Adrenal gland (tissue), 19 donors: ENCODE results near the gene MOAP1. TPM values are rescaled to one million over a fixed set of nuclear protein-coding genes. Genes with fewer than 3 reads are reported as not detected.
"Not testable (repeated sequence)": the region's sequence is repeated elsewhere in the genome, so short reads cannot be mapped to it uniquely, and the experiment has no call there.

Experiments
- DNase-seq, 7 donors: peaks; one replicate each; pipeline ENCODE4 v3.0.0-alpha.2; 2019 to 2020
- H3K27ac ChIP-seq, 5 donors: fragments of 200-600 bp; sonication (generic) in 4 of 5; 1 replicate in 3 of 5; 2 replicates in 2 of 5; pipeline versions ENCODE4 v1.5.1 to v1.8.0; 2016 to 2020; ENCODE audit warnings: mild to moderate bottlenecking in 1 of 5
- H3K27me3 ChIP-seq: fragments of 200-600 bp; 2 replicates; pipeline ENCODE4 v1.8.0; 2021
- H3K36me3 ChIP-seq, 2 donors: fragments of 200-600 bp; replicated peaks in 1 of 2; 1 replicate in 1 of 2; 2 replicates in 1 of 2; pipeline versions ENCODE4 v1.5.1 to v1.8.0; 2018 to 2022
- H3K4me1 ChIP-seq, 2 donors: fragments of 200-600 bp; replicated peaks in 1 of 2; 1 replicate in 1 of 2; 2 replicates in 1 of 2; pipeline versions ENCODE4 v1.5.1 to v1.8.0; 2018 to 2021
- H3K4me3 ChIP-seq, 4 donors: fragments of 200-600 bp; sonication (generic) in 3 of 4; one replicate each; pipeline ENCODE4 v1.5.1; 2016 to 2018
- H3K9me3 ChIP-seq, 3 donors: fragments of 200-600 bp; sonication (generic) in 1 of 3; replicated peaks in 1 of 3; 1 replicate in 2 of 3; 2 replicates in 1 of 3; pipeline versions ENCODE4 v1.5.1 to v1.8.0; 2016 to 2021
- POLR2A ChIP-seq, 2 donors: fragments of 450-650 bp; IDR thresholded peaks; one replicate each; pipeline ENCODE4 v1.6.1; 2017; ENCODE audit warnings: antibody characterized with exemption in 2 of 2, mild to moderate bottlenecking in 2 of 2, moderate library complexity in 1 of 2
- WGBS, 4 donors: extraction: QIAGEN DNeasy Blood & Tissue Kit in 2 of 4; methylation state at CpG; one replicate each; pipeline versions ENCODE4 v1.1.5 to v1.1.7; 2013 to 2017; 5-methylcytosine and 5-hydroxymethylcytosine counted together
- intact Hi-C, 2 donors: fragments of 100-400 bp; cut with DNase I; formaldehyde crosslinking; loops; one replicate each; pipeline versions ENCODE4 v1.14.1 to v1.15.0; 2022 to 2023
- long read RNA-seq, 10 donors: library from polyadenylated mRNA in 3 of 10; unstranded in 2 of 10; stranded (forward) in 1 of 10; transcript quantifications; one replicate each; pipeline ENCODE4 v2.0.0 and lab custom pipeline, GENCODE V29; 2021 to 2026
- polyA plus RNA-seq, 3 donors: library from polyadenylated mRNA; stranded (reverse); fragments of 200-250 nt in 2 of 3; fragments of 350-450 nt in 1 of 3; fragmentation: Illumina TruSeq in 1 of 3; extraction: RNeasy Lipid Tissue Mini Kit (QIAGEN cat#74804) in 1 of 3; gene quantifications; one replicate each; pipeline ENCODE4 v1.2.3, GENCODE V29; 2013 to 2014
- total RNA-seq, 9 donors: library from RNA; depleted of rRNA in 4 of 9; stranded (reverse); fragments of >200 nt in 4 of 9; fragments of 120-200 nt in 1 of 9; fragmentation: NEBNext Ultra II Directional in 1 of 9; extraction: Animal tissue kit (Norgen Biotek cat#: 25700) in 1 of 9; gene quantifications; one replicate each; pipeline versions ENCODE4 v1.1.0 to v1.2.4, GENCODE V29; 2013 to 2023
- TF ChIP-seq, protein P1 (sequence below), 6 experiments: fragments of 450-650 bp in 4 of 6; fragments of 200-600 bp in 2 of 6; sonication (generic) in 1 of 6; IDR thresholded peaks; 1 replicate in 5 of 6; 2 replicates in 1 of 6; pipeline versions ENCODE4 v1.5.1 to v1.8.0; 2016 to 2021; ENCODE audit warnings: antibody characterized with exemption in 6 of 6, mild to moderate bottlenecking in 2 of 6, moderate library complexity in 1 of 6
- donor health status: healthy with polysubstance abuse.
- donor health status: Bipolar disorder and iron deficiency.
- donor health status: DM: yes; HTN: yes; CAD: no.
- donor health status: DM: no; HTN: no; CAD: no.
- donor health status: DM: no; HTN: no; CAD: no.
- donor health status: DM: yes; HTN: yes; CAD: no.

MOAP1 gene, protein sequence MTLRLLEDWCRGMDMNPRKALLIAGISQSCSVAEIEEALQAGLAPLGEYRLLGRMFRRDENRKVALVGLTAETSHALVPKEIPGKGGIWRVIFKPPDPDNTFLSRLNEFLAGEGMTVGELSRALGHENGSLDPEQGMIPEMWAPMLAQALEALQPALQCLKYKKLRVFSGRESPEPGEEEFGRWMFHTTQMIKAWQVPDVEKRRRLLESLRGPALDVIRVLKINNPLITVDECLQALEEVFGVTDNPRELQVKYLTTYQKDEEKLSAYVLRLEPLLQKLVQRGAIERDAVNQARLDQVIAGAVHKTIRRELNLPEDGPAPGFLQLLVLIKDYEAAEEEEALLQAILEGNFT
- total RNA-seq (10 to 100 TPM; 29.0 to 72.5 (median 40.9) TPM), polyA plus RNA-seq (10 to 100 TPM; 12.7 to 55.6 (median 13.8) TPM)
- long read RNA-seq, donor 1, transcript MOAP1-201 (3 exons, 2,441 nt), result major isoform, 12 of 14 reads
- long read RNA-seq, donor 1, partial matches to known transcripts, result 0 of 14 reads
- long read RNA-seq, donor 1, other reads (novel, unspliced or antisense), result 0 of 14 reads
- long read RNA-seq, donor 2, transcript MOAP1-201 (3 exons, 2,441 nt), result major isoform, 12 of 13 reads
- long read RNA-seq, donor 2, partial matches to known transcripts, result 0 of 13 reads
- long read RNA-seq, donor 2, other reads (novel, unspliced or antisense), result 0 of 13 reads
- long read RNA-seq, donor 3, transcript MOAP1-201 (3 exons, 2,441 nt), result major isoform, 9 of 9 reads
- long read RNA-seq, donor 3, partial matches to known transcripts, result 0 of 9 reads
- long read RNA-seq, donor 3, other reads (novel, unspliced or antisense), result 0 of 9 reads
- long read RNA-seq, donor 4, transcript MOAP1-201 (3 exons, 2,441 nt), result major isoform, 12 of 13 reads
- long read RNA-seq, donor 4, partial matches to known transcripts, result 1 of 13 reads
- long read RNA-seq, donor 4, other reads (novel, unspliced or antisense), result 0 of 13 reads
- long read RNA-seq, donor 5, transcript MOAP1-202 (2 exons, 2,529 nt), result minor isoform, 7 of 101 reads
- long read RNA-seq, donor 5, transcript MOAP1-201 (3 exons, 2,441 nt), result major isoform, 91 of 101 reads
- long read RNA-seq, donor 5, partial matches to known transcripts, result 0 of 101 reads
- long read RNA-seq, donor 5, other reads (novel, unspliced or antisense), result 3 of 101 reads
- long read RNA-seq, donor 6, transcript MOAP1-201 (3 exons, 2,441 nt), result major isoform, 16 of 19 reads
- long read RNA-seq, donor 6, partial matches to known transcripts, result 0 of 19 reads
- long read RNA-seq, donor 6, other reads (novel, unspliced or antisense), result 1 of 19 reads
- long read RNA-seq, donor 7, transcript MOAP1-201 (3 exons, 2,441 nt), result major isoform, 5 of 7 reads
- long read RNA-seq, donor 7, partial matches to known transcripts, result 0 of 7 reads
- long read RNA-seq, donor 7, other reads (novel, unspliced or antisense), result 0 of 7 reads
- long read RNA-seq, donor 8, transcript MOAP1-201 (3 exons, 2,441 nt), result major isoform, 16 of 20 reads
- long read RNA-seq, donor 8, partial matches to known transcripts, result 0 of 20 reads
- long read RNA-seq, donor 8, other reads (novel, unspliced or antisense), result 0 of 20 reads
- long read RNA-seq, donor 9, transcript MOAP1-201 (3 exons, 2,441 nt), result major isoform, 14 of 14 reads
- long read RNA-seq, donor 9, partial matches to known transcripts, result 0 of 14 reads
- long read RNA-seq, donor 9, other reads (novel, unspliced or antisense), result 0 of 14 reads
- long read RNA-seq, donor 10, transcript MOAP1-201 (3 exons, 2,441 nt), result major isoform, 9 of 10 reads
- long read RNA-seq, donor 10, partial matches to known transcripts, result 0 of 10 reads
- long read RNA-seq, donor 10, other reads (novel, unspliced or antisense), result 0 of 10 reads

DNA sequence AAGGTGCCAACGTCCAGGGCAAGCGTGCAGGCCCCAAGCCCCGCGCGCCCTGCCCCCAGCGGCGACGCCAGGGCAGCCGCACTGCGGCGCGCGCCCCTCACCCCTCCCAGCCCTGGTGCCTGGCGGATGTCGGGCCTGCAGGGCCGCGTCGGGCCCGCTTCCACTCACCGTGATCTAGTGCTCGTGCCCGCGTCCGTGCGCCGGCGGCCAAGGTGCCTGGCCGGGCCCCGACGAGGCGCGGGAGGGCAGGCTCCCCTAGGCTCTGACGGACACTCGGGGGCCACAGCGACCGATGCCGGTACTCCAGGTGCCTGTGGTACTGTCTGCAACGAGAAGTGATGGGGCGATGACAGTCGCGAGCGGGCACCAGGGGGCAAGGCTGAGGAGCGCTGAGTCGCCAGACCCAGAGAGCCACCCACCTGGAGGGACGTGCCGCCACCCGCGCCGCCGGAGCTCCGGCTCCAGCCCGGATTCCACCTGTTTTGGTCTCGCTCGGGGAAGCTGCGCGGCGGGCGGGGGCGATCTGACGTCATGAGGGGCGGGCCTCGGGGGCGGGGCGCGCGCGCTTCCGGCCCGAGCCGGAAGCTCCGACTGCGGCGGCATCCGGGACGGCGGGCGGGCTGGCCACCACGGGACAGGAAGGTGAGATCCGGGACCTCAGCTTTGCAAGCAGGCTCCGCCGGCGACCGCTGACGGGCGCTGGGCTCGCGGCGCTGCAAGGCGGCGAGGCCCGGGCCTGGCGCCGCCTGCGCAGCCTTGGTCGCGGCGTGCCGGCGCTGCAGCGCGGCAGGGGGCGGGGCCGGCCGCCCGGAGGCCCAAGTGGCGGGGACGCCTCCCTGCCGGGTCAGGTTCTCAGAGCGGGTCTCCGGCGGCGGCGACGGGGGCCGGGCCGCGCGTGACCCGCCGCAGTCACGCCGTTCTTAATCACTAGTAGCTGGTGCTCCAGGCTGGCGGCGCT lies at the start of gene MOAP1, which contains the start of gene LYSET:
MOAP1 (minus strand) TSS at position 507 of the 958 bp plus-strand sequence. CDS start 655 bp downstream, outside the sequence.
LYSET (plus strand) TSS at position 927 of the 958 bp plus-strand sequence. CDS start 89 bp downstream, outside the sequence.
- WGBS, 4 donors, result 0% methylated on average over 1 to 124 of the region's 124 CpGs
- TF ChIP-seq, protein P1, sequence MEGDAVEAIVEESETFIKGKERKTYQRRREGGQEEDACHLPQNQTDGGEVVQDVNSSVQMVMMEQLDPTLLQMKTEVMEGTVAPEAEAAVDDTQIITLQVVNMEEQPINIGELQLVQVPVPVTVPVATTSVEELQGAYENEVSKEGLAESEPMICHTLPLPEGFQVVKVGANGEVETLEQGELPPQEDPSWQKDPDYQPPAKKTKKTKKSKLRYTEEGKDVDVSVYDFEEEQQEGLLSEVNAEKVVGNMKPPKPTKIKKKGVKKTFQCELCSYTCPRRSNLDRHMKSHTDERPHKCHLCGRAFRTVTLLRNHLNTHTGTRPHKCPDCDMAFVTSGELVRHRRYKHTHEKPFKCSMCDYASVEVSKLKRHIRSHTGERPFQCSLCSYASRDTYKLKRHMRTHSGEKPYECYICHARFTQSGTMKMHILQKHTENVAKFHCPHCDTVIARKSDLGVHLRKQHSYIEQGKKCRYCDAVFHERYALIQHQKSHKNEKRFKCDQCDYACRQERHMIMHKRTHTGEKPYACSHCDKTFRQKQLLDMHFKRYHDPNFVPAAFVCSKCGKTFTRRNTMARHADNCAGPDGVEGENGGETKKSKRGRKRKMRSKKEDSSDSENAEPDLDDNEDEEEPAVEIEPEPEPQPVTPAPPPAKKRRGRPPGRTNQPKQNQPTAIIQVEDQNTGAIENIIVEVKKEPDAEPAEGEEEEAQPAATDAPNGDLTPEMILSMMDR (IDR thresholded peaks at IDR 0.05), result peak in 5 of 6 experiments; percentile 17 to 41 (median 31)
- TF ChIP-seq POLR2A (IDR thresholded peaks at IDR 0.05), result peak; percentile 62 to 70
- intact Hi-C loops, result no loop called here
- H3K4me1 ChIP-seq, result peaks cover 9 to 34% of the 10 kb centered on the region in 2 donors
- DNase-seq, result peak; percentile 89 to 92 (median 90)
- peak within 1 kb of the TSS; percentile 54 to 98 (median 89) for H3K27ac ChIP-seq
- peaks cover 0 to 10% of the 10 kb centered on the region in 2 donors for H3K36me3 ChIP-seq
- H3K4me3 ChIP-seq, result peak within 1 kb of the TSS; percentile 74 to 95 (median 92)
- no peaks in the 10 kb centered on the region for H3K9me3 ChIP-seq
- no peaks in the 10 kb centered on the region for H3K27me3 ChIP-seq

DNA sequence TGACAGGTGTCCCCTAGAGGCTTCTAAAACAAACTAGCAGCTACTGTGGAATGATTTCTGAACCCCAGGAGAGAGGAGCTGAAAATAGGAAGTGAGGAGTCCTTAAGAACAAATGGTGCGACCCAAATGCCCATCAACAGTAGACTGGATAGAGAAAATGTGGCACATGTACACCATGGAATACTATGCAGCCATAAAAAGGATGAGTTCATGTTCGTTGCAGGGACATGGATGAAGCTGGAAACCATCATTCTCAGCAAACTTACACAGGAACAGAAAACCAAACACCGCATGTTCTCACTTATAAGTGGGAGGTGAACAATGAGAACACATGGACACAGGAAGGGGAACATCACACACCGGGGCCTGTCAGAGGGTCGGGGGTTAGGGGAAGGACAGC lies 48.4 kb upstream of the MOAP1 start:
- H3K36me3 ChIP-seq, H3K4me1 ChIP-seq, H3K27ac ChIP-seq, H3K4me3 ChIP-seq, DNase-seq, H3K27me3 ChIP-seq, H3K9me3 ChIP-seq: not testable (repeated sequence)
- intact Hi-C loops, result loop anchor here (10.0 kb wide), 2 partner anchors 102 to 312 kb away; partner anchors contain the start of gene BTBD7 (in 1 of the 2)
- WGBS, 4 donors, result 87 to 92% (median 89%) methylated on average over 5 of the region's 5 CpGs

DNA sequence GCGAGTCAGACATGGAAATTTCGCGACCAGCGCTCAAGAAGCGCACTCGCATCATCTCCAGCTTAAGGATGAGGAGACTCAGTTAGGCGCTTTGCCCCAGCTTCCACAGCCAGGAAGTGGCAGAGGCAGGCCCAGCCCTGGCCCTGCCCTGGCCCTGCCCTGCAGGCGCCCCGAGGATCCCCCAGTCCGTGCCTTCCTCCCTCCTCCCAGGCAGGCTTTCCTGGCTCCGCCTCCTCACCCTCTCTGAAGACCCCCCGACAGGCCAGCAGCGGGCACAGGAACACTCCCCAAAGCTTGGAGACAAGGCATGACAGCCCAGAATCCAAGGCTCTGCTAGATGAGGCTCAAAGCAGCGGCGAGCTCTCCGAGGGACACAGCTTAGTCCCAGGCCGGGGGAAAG lies 47.5 kb upstream of the MOAP1 start:
- intact Hi-C loops, result loop anchor here (10.0 kb wide), 2 partner anchors 103 to 313 kb away; partner anchors contain the start of gene BTBD7 (in 1 of the 2)

More for the DNA sequence above, 47.5 kb upstream of the MOAP1 start:
- Histone ChIP-seq H3K36me3 (peaks cover 0 to 15% of the 10 kb centered on the region in 2 donors), H3K9me3 (no peaks in the 10 kb centered on the region), H3K27me3 (no peaks in the 10 kb centered on the region), H3K27ac (no peak overlapping the region), H3K4me3 (no peak overlapping the region), H3K4me1 (no peaks in the 10 kb centered on the region)
- 51 to 80% (median 63%) methylated on average over 10 to 17 of the region's 17 CpGs for WGBS, 4 donors
- no peak for DNase-seq
- TF ChIP-seq, protein P1 (IDR thresholded peaks at IDR 0.05), result no peak
- TF ChIP-seq POLR2A (IDR thresholded peaks at IDR 0.05), result no peak
